GM12891 (cell line): ENCODE data around the gene ADCY3.

Experiments used
- PAX5 ChIP-seq: IDR thresholded peaks from 2 replicates; pipeline ENCODE4 v1.6.1; 2011; ENCODE audit warnings: low read length, moderate library complexity, mild to moderate bottlenecking; ENCODE audit not compliant: insufficient read depth, severe bottlenecking
- POLR2A ChIP-seq: IDR thresholded peaks from 2 replicates; pipeline ENCODE4 v1.6.1; 2011; ENCODE audit warnings: low read depth, low read length, control low read depth
- POLR2AphosphoS5 ChIP-seq: IDR thresholded peaks from 2 replicates; pipeline ENCODE4 v1.6.1; 2011; ENCODE audit warnings: low read depth, low read length, control low read depth
- POU2F2 ChIP-seq: IDR thresholded peaks from 2 replicates; pipeline ENCODE4 v1.6.1; 2011; ENCODE audit warnings: low read depth, mild to moderate bottlenecking, control low read depth, low read length, moderate library complexity
- SPI1 ChIP-seq: IDR thresholded peaks from 2 replicates; pipeline ENCODE4 v1.6.1; 2011; ENCODE audit warnings: low read depth, low read length, control low read depth
- TAF1 ChIP-seq: IDR thresholded peaks from 2 replicates; pipeline ENCODE4 v1.6.1; 2011; ENCODE audit warnings: low read depth, low read length, control low read depth

DNA sequence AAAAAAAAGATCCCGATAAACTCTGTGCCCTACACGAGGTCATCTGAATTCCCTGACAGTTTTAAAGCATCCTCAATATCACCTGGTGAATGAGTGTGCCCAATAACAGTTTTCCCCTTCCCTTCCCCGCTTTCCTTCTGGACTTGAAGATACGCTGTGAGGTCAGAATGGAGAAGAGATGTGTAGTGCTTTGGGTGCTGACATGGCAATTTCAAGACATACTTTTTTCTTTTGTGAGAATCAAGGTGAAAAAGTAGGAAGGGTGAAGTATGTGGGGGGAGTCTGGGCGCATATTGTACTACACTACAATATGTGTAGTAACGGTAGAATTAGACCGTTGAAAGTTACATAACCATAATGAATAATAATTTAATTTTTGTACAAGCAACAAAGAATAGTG is 30.1 kb upstream of the ADCY3 start:
- TF ChIP-seq POLR2AphosphoS5: no peak
- TF ChIP-seq POLR2A: no peak
- no peak for TF ChIP-seq TAF1
- no peak for TF ChIP-seq PAX5
- TF ChIP-seq SPI1: no peak
- TF ChIP-seq POU2F2: no peak
